Natural killer cell (primary cell): Measurements from ENCODE around the gene SMARCD1. TPM values are rescaled to one million over a fixed set of nuclear protein-coding genes. Genes with fewer than 3 reads are reported as not detected.

Experiments used
- ATAC-seq, 3 donors: fragments of 150-1000 bp in 2 of 3; fragments of 200-7000 bp in 1 of 3; cut with Tn5 transposase; 1 replicate in 1 of 3; 2 replicates in 2 of 3; pipeline ENCODE4 v1.10.0; 2021; ENCODE audit warnings: mild to moderate bottlenecking in 2 of 3, moderate library complexity in 2 of 3
- DNase-seq, 2 donors: peaks; one replicate each; pipeline versions ENCODE4 v3.0.0 to v3.0.0-alpha.2; 2013 to 2021; ENCODE audit warnings: mixed read lengths in 1 of 2
- H3K27ac ChIP-seq: one replicate; pipeline ENCODE4 v1.5.1; 2013; ENCODE audit warnings: mild to moderate bottlenecking, low read length
- H3K27me3 ChIP-seq: one replicate; pipeline ENCODE4 v1.6.1; 2013; ENCODE audit warnings: low read length; ENCODE audit not compliant: control insufficient read depth, insufficient read depth
- H3K36me3 ChIP-seq: one replicate; pipeline ENCODE4 v1.6.1; 2013; ENCODE audit warnings: low read length; ENCODE audit not compliant: control insufficient read depth, insufficient read depth
- H3K4me1 ChIP-seq: one replicate; pipeline ENCODE4 v1.6.1; 2013; ENCODE audit warnings: low read length; ENCODE audit not compliant: control insufficient read depth, insufficient read depth
- H3K4me3 ChIP-seq: one replicate; pipeline ENCODE4 v1.5.1; 2013; ENCODE audit warnings: low read length
- H3K9me3 ChIP-seq: one replicate; pipeline ENCODE4 v1.6.1; 2013; ENCODE audit warnings: low read length; ENCODE audit not compliant: control insufficient read depth, insufficient read depth
- H3K27ac Mint-ChIP-seq, 2 donors: one replicate each; pipeline ENCODE4 v1.8.0; 2022; ENCODE audit warnings: mild to moderate bottlenecking in 2 of 2, mixed read lengths in 2 of 2, moderate library complexity in 1 of 2
- H3K27me3 Mint-ChIP-seq, 2 donors: one replicate each; pipeline ENCODE4 v1.8.0; 2022; ENCODE audit warnings: low read depth in 2 of 2, mixed read lengths in 2 of 2
- H3K36me3 Mint-ChIP-seq: one replicate; pipeline ENCODE4 v1.8.0; 2022; ENCODE audit warnings: mixed read lengths
- H3K4me1 Mint-ChIP-seq, 2 donors: one replicate each; pipeline ENCODE4 v1.8.0; 2022; ENCODE audit warnings: mixed read lengths in 2 of 2
- H3K4me3 Mint-ChIP-seq: one replicate; pipeline ENCODE4 v1.8.0; 2022; ENCODE audit warnings: mild to moderate bottlenecking, moderate library complexity, mixed read lengths
- H3K9me3 Mint-ChIP-seq, 2 donors: one replicate each; pipeline ENCODE4 v1.8.0; 2022; ENCODE audit warnings: mixed read lengths in 2 of 2
- WGBS: methylation state at CpG from one replicate; pipeline ENCODE4 v1.1.7; 2013; ENCODE audit warnings: missing lambda C conversion rate; ENCODE audit not compliant: insufficient coverage; 5-methylcytosine and 5-hydroxymethylcytosine counted together
- intact Hi-C: fragments of 100-400 bp; cut with micrococcal nuclease; formaldehyde crosslinking; loops from one replicate; pipeline ENCODE4 v1.14.2; 2022
- total RNA-seq, 4 donors: library from RNA; stranded (reverse); fragments of 120-200 nt in 1 of 4; gene quantifications; one replicate each; pipeline versions ENCODE4 v1.2.3 to v1.2.4, GENCODE V29; 2013 to 2022
- TF ChIP-seq, protein P1 (sequence below): fragments of 200-600 bp; IDR thresholded peaks from one replicate; pipeline ENCODE4 v1.8.0; 2022; ENCODE audit warnings: antibody characterized with exemption

SMARCD1 gene
- total RNA-seq, 3 donors from 2014 or later (not counting 1 experiment from before 2014, with no cell fraction given): 81.3 to 97.0 (median 88.6) TPM

GRCh38 chr12:50069069-50069468 is 16.1 kb upstream of the SMARCD1 start:
- peaks cover 6% of the 10 kb centered on the region for H3K4me1 ChIP-seq
- Mint-ChIP-seq H3K27me3 (no peaks in the 10 kb centered on the region), H3K36me3 (no peaks in the 10 kb centered on the region), H3K27ac (no peak overlapping the region), H3K4me3 (no peak overlapping the region), H3K9me3 (no peaks in the 10 kb centered on the region), H3K4me1 (peaks cover 0 to 6% of the 10 kb centered on the region in 2 donors)
- TF ChIP-seq, protein P1, sequence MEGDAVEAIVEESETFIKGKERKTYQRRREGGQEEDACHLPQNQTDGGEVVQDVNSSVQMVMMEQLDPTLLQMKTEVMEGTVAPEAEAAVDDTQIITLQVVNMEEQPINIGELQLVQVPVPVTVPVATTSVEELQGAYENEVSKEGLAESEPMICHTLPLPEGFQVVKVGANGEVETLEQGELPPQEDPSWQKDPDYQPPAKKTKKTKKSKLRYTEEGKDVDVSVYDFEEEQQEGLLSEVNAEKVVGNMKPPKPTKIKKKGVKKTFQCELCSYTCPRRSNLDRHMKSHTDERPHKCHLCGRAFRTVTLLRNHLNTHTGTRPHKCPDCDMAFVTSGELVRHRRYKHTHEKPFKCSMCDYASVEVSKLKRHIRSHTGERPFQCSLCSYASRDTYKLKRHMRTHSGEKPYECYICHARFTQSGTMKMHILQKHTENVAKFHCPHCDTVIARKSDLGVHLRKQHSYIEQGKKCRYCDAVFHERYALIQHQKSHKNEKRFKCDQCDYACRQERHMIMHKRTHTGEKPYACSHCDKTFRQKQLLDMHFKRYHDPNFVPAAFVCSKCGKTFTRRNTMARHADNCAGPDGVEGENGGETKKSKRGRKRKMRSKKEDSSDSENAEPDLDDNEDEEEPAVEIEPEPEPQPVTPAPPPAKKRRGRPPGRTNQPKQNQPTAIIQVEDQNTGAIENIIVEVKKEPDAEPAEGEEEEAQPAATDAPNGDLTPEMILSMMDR: no peak
- no peaks in the 10 kb centered on the region for H3K27me3 ChIP-seq
- no peak overlapping the region for H3K4me3 ChIP-seq
- H3K9me3 ChIP-seq: no peaks in the 10 kb centered on the region
- 86% methylated on average over 3 of the region's 5 CpGs for WGBS
- no peak for DNase-seq
- intact Hi-C loops: no loop called here
- no peak for ATAC-seq
- no peak overlapping the region for H3K27ac ChIP-seq
- no peaks in the 10 kb centered on the region for H3K36me3 ChIP-seq

DNA sequence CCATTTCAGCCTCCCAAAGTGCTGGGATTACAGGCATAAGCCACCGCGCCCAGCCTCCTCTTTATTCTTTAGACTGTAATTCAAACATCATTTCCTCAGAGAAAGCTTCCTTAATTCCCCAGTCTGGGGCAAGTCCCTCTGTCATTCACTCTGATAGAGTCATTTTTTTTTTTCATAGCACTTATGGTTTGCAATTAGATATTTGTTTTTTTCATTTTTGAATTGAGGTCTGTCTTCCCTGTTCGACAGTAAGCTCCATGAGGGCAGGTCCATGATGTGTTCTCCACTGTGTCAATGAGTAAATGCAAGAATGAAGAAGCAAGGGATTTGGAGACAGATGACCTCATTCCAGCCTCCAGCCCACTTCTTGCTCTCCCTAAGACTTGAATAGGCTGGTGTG is 15.6 kb upstream of the SMARCD1 start:
- no peak for ATAC-seq
- no peaks in the 10 kb centered on the region for H3K27me3 Mint-ChIP-seq
- H3K4me1 Mint-ChIP-seq: peaks cover 0 to 6% of the 10 kb centered on the region in 2 donors
- Histone ChIP-seq H3K36me3 (no peaks in the 10 kb centered on the region), H3K27ac (no peak overlapping the region), H3K4me3 (no peak overlapping the region), H3K27me3 (no peaks in the 10 kb centered on the region), H3K4me1 (peaks cover 6% of the 10 kb centered on the region), H3K9me3 (no peaks in the 10 kb centered on the region)
- H3K27ac Mint-ChIP-seq: no peak overlapping the region
- WGBS: 91% methylated on average over 3 of the region's 3 CpGs
- no peaks in the 10 kb centered on the region for H3K9me3 Mint-ChIP-seq
- DNase-seq: no peak
- TF ChIP-seq, protein P1: no peak
- no peak overlapping the region for H3K4me3 Mint-ChIP-seq
- intact Hi-C loops: no loop called here
- H3K36me3 Mint-ChIP-seq: no peaks in the 10 kb centered on the region

DNA sequence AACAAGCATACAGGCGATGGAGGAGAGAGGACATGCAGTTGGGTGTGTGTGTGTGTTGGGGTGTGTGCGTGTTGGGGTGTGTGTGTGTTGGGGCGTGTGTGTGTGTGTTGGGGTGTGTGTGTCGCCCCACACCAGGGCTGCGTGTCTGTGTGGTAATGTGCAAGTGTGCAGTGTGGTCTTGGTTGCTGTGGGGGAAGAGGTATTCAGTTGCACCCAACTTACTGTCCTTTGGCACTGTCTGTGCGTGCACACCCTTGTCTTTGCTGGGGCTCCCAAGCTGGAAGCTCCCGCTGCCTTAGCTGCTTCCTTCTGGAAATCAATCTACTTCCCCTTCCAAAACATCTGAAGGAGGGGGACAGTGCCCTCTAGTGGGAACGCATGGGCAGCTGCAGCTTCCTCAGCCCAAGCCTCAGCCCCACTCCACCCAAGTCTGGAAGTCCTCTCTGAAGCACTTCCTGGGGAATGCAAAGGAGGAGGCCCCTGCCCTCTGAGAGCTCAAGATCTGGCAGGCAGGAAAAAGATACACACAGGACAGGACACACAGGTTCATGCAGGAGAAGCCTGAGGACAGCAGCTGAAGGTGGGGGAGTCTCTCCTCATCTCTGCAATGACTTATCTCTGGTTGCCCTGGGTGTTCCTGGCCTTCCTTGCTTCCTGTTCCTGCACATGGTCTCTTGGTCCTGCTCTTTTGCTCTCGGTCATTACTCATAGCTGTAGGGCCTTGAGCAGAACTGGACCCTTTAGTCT is 14.7 kb upstream of the SMARCD1 start:
- Histone ChIP-seq H3K36me3 (no peaks in the 10 kb centered on the region), H3K9me3 (no peaks in the 10 kb centered on the region), H3K27me3 (no peaks in the 10 kb centered on the region), H3K4me3 (no peak overlapping the region), H3K27ac (no peak overlapping the region), H3K4me1 (peaks cover 9% of the 10 kb centered on the region)
- intact Hi-C loops: loop anchor here (5.0 kb wide), 1 partner anchor 103 kb away; no protein-coding TSS in a partner anchor
- peak; percentile 51 to 83 for DNase-seq
- 34% methylated on average over 9 of the region's 9 CpGs for WGBS
- TF ChIP-seq, protein P1: peak; percentile 85
- Mint-ChIP-seq H3K36me3 (no peaks in the 10 kb centered on the region), H3K4me3 (no peak overlapping the region), H3K27ac (no peak overlapping the region), H3K4me1 (peaks cover 0 to 10% of the 10 kb centered on the region in 2 donors), H3K27me3 (no peaks in the 10 kb centered on the region), H3K9me3 (no peaks in the 10 kb centered on the region)
- peak; percentile 60 to 68 (median 63) for ATAC-seq
